Aorta (tissue), 5 donors: Measurements from ENCODE around the gene EPHA6. TPM values are rescaled to one million over a fixed set of nuclear protein-coding genes. Genes with fewer than 3 reads are reported as not detected.

Experiments
- ATAC-seq: fragments of 200-7000 bp; cut with Tn5 transposase; one replicate; pipeline ENCODE4 v1.9.1; 2022; ENCODE audit warnings: moderate library complexity; ENCODE audit not compliant: low FRiP score
- DNase-seq, 2 donors: peaks; one replicate each; pipeline ENCODE4 v3.0.0-alpha.2; 2020
- H3K27ac ChIP-seq, 2 donors: one replicate each; pipeline ENCODE4 v1.5.1; 2013; ENCODE audit warnings: low read length in 2 of 2, mild to moderate bottlenecking in 2 of 2, moderate library complexity in 2 of 2, control low read depth in 1 of 2, inconsistent platforms in 1 of 2, low read depth in 1 of 2
- H3K27me3 ChIP-seq, 2 donors: one replicate each; pipeline ENCODE4 v1.6.1; 2013; ENCODE audit warnings: control low read depth in 1 of 2, low read length in 1 of 2, mild to moderate bottlenecking in 1 of 2, moderate library complexity in 1 of 2; ENCODE audit not compliant: insufficient read depth in 2 of 2, control insufficient read depth in 1 of 2
- H3K36me3 ChIP-seq, 2 donors: one replicate each; pipeline ENCODE4 v1.6.1; 2013; ENCODE audit warnings: control low read depth in 1 of 2, low read length in 1 of 2, mild to moderate bottlenecking in 1 of 2; ENCODE audit not compliant: insufficient read depth in 2 of 2, control insufficient read depth in 1 of 2
- H3K4me1 ChIP-seq, 2 donors: one replicate each; pipeline ENCODE4 v1.6.1; 2013; ENCODE audit warnings: low read length in 2 of 2, control low read depth in 1 of 2, mild to moderate bottlenecking in 1 of 2, moderate library complexity in 1 of 2; ENCODE audit not compliant: insufficient read depth in 2 of 2, control insufficient read depth in 1 of 2
- H3K4me3 ChIP-seq, 2 donors: one replicate each; pipeline ENCODE4 v1.5.1; 2013; ENCODE audit warnings: low read length in 2 of 2, control low read depth in 1 of 2, mild to moderate bottlenecking in 1 of 2
- H3K9me3 ChIP-seq: one replicate; pipeline ENCODE4 v1.6.1; 2013; ENCODE audit warnings: mild to moderate bottlenecking, low read length; ENCODE audit not compliant: control insufficient read depth
- WGBS, 2 donors: extraction: QIAGEN DNeasy Blood & Tissue Kit; methylation state at CpG; one replicate each; pipeline ENCODE4 v1.1.7; 2013; 5-methylcytosine and 5-hydroxymethylcytosine counted together
- intact Hi-C, 2 donors: fragments of 100-400 bp; cut with DNase I; formaldehyde crosslinking; loops; one replicate each; pipeline versions ENCODE4 v1.14.2 to v1.15.0; 2022
- polyA plus RNA-seq, 2 donors: library from polyadenylated mRNA; stranded (reverse); fragments of 200-250 nt; gene quantifications; one replicate each; pipeline ENCODE4 v1.2.3, GENCODE V29; 2013
- total RNA-seq, 2 donors: library from RNA; stranded (reverse); fragmentation: NEBNext Ultra II Directional; extraction: Animal tissue kit (Norgen Biotek cat#: 25700); gene quantifications; one replicate each; pipeline ENCODE4 v1.2.1, GENCODE V29; 2021
- donor health status: healthy with polysubstance abuse.
- donor health status: Bipolar disorder and iron deficiency.
- donor health status: DM: no; HTN: no; CAD: no.
- donor health status: DM: no; HTN: no; CAD: no.
- donor health status: DM: yes; HTN: yes; CAD: no.

Gene EPHA6
- total and polyA plus RNA-seq, 4 donors = 0.33 to 2.8 (median 1.8) TPM; not detected in 1

DNA sequence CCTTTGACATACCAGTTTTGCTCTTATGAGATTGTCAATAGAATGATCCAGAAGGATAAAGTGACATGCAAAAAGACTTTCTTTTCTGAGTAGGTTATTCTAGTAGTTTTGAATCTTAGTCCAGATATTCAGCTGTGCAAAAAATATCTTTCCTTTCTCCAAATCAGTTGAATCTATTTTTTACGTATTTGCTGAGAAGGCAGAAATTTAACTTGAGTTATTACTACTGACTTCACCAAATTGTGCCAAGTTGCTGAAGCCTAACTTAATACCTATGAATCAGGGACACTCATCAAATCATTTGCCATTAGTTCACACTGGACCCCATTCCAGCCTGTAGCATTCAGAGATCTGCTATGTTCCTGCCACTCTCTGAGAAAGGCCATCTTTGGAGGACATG, 215.6 kb downstream of the EPHA6 start:
- no peak for ATAC-seq
- Histone ChIP-seq H3K27ac (no peak overlapping the region), H3K4me3 (no peak overlapping the region), H3K27me3 (no peaks in the 10 kb centered on the region), H3K4me1 (no peaks in the 10 kb centered on the region), H3K9me3 (no peaks in the 10 kb centered on the region), H3K36me3 (no peaks in the 10 kb centered on the region)
- intact Hi-C loops = no loop called here
- WGBS, 2 donors = 62% methylated on average over 1 of the region's 1 CpG
- DNase-seq = no peak

DNA sequence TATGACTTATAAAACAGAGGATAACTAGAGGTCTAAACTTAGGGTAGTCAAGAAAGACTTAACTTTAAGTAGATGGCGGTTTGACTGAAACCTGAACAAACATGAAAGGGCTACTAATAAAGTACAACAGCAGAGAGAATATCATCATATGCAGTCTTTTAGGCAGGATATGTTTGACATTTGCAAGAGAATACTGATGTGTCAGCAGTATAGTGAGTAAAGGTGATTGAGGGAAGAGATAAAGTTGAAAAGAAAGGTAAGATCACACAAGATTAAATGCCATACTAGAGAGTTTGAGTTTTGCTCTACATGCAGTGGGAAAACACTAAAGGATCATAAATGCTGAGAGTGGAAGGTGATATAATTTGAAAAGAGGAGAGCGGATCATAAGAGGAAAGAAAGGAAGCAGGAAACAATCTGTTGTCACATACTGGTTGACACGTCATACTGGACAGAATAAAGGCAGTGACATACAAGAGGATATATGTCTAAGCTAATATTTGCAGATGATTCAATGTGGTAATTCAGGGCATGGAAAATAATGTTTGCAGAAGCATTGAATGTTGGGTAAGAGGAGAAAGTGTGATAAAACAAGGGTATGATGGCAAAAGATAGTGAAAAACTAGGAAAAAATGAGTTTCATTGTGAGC, 223.0 kb downstream of the EPHA6 start:
- no peak for ATAC-seq
- 70 to 82% methylated on average over 3 of the region's 3 CpGs for WGBS, 2 donors
- Histone ChIP-seq H3K27me3 (no peaks in the 10 kb centered on the region), H3K27ac (no peak overlapping the region), H3K4me3 (no peak overlapping the region), H3K4me1 (no peaks in the 10 kb centered on the region), H3K36me3 (no peaks in the 10 kb centered on the region), H3K9me3 (no peaks in the 10 kb centered on the region)
- DNase-seq = no peak
- intact Hi-C loops = no loop called here

GRCh38 chr3:97043411-97043810, 229.0 kb downstream of the EPHA6 start:
- Histone ChIP-seq H3K27ac (no peak overlapping the region), H3K36me3 (no peaks in the 10 kb centered on the region), H3K4me3 (no peak overlapping the region), H3K27me3 (no peaks in the 10 kb centered on the region), H3K9me3 (no peaks in the 10 kb centered on the region), H3K4me1 (no peaks in the 10 kb centered on the region)
- intact Hi-C loops = no loop called here
- no peak for ATAC-seq
- no peak for DNase-seq
- WGBS, 2 donors = 80 to 83% methylated on average over 2 of the region's 2 CpGs

- H3K9me3 ChIP-seq = no peaks in the 10 kb centered on the region
- H3K27ac ChIP-seq = no peak overlapping the region
- intact Hi-C loops = no loop called here
- no peak overlapping the region for H3K4me3 ChIP-seq
- no peaks in the 10 kb centered on the region for H3K4me1 ChIP-seq
- no peaks in the 10 kb centered on the region for H3K27me3 ChIP-seq
- 84 to 85% methylated on average over 3 of the region's 3 CpGs for WGBS, 2 donors
- DNase-seq = no peak
- no peaks in the 10 kb centered on the region for H3K36me3 ChIP-seq
- no peak for ATAC-seq
Observed at GRCh38 chr3:97057365-97057764, 243.0 kb downstream of the EPHA6 start.

DNA sequence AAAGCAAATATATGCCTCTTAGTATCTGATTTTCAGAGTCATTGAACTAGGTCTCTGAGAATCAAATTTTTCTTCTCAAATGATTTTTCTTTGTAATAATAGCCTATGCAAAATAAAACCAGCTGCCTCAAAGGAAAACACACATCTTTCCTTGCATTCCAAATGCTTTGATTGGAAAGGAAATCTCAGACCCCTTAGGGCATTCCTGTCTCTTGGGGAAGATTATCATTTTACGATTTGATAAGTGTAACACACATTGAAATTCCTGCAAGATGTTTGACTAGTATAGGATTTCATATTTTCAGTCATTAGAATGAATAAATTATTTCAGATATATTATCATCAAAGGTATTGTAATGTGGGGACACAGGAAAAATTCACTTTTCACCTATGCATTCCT, 244.8 kb downstream of the EPHA6 start:
- H3K4me1 ChIP-seq = no peaks in the 10 kb centered on the region
- intact Hi-C loops = no loop called here
- no peak overlapping the region for H3K27ac ChIP-seq
- H3K27me3 ChIP-seq = no peaks in the 10 kb centered on the region
- H3K4me3 ChIP-seq = no peak overlapping the region
- ATAC-seq (no peak), DNase-seq (no peak)
- no peaks in the 10 kb centered on the region for H3K36me3 ChIP-seq
- no peaks in the 10 kb centered on the region for H3K9me3 ChIP-seq
- 49 to 51% methylated on average over 1 of the region's 1 CpG for WGBS, 2 donors

DNA sequence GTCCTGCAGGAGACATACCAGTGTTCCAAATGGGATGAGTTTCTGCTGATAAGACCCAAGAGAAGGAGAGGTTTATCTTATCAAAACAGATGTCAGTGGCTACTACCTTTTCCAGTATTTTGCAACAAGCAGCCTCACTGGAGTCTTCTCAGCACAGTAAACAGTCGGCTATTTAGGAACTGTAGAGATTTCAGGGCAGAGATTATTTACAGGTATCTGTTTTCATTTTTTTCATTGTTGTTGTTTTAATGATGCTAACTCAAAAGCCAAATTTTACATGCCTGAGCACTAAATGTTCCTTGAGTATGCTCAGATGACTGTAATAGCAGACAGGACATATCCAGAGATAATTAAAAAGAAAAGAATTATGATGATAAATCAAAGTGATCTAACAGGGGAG, 252.1 kb downstream of the EPHA6 start:
- 73 to 77% methylated on average over 1 of the region's 1 CpG for WGBS, 2 donors
- Histone ChIP-seq H3K4me3 (no peak overlapping the region), H3K4me1 (peaks cover 0 to 3% of the 10 kb centered on the region in 2 donors), H3K36me3 (no peaks in the 10 kb centered on the region), H3K9me3 (no peaks in the 10 kb centered on the region), H3K27ac (no peak overlapping the region), H3K27me3 (no peaks in the 10 kb centered on the region)
- ATAC-seq (no peak), DNase-seq (no peak)
- intact Hi-C loops = no loop called here

DNA sequence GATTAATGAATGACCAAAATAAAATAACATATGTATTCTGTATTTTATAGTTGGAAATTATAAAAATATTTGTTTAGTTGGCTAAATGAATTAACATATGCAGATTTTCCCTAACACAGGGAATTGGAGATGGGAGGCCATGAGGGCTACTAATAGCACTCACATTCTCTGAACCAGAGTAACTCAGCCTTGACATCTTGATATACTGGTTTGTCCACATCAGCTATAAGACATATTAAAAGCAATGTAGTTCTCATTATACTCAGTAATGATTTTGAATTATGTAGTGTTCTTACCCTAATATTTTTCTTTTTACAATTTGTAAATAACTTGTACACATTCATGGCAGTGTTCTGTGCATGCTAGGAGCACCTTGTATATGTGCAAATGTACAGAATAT, 255.9 kb downstream of the EPHA6 start:
- no peaks in the 10 kb centered on the region for H3K27me3 ChIP-seq
- intact Hi-C loops = no loop called here
- peaks cover 0 to 3% of the 10 kb centered on the region in 2 donors for H3K4me1 ChIP-seq
- ATAC-seq (no peak), DNase-seq (no peak)
- H3K36me3 ChIP-seq = no peaks in the 10 kb centered on the region
- H3K9me3 ChIP-seq = no peaks in the 10 kb centered on the region
- no peak overlapping the region for H3K27ac ChIP-seq
- H3K4me3 ChIP-seq = no peak overlapping the region

DNA sequence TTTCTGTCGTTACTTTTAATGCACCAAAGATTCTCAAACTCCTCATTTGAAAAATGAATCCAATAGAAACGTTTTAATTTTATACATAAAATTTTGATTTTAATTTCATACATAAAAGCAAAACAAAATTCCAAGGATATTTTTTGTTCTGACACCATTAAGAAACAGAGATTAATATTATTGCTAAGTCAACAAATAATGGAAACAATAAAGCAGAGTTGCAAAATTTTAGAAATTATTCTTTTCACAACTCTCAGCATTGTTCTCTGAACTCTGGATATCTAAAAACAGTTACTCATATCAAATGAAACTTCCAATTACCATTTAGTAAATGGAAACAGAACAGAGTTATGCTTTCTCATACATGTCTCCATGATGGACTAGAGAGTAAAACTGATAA, 260.2 kb downstream of the EPHA6 start:
- no peaks in the 10 kb centered on the region for H3K36me3 ChIP-seq
- H3K9me3 ChIP-seq = no peaks in the 10 kb centered on the region
- DNase-seq (no peak), ATAC-seq (no peak)
- no peaks in the 10 kb centered on the region for H3K4me1 ChIP-seq
- 72 to 75% methylated on average over 2 of the region's 2 CpGs for WGBS, 2 donors
- intact Hi-C loops = no loop called here
- no peaks in the 10 kb centered on the region for H3K27me3 ChIP-seq
- H3K27ac ChIP-seq = no peak overlapping the region
- no peak overlapping the region for H3K4me3 ChIP-seq

DNA sequence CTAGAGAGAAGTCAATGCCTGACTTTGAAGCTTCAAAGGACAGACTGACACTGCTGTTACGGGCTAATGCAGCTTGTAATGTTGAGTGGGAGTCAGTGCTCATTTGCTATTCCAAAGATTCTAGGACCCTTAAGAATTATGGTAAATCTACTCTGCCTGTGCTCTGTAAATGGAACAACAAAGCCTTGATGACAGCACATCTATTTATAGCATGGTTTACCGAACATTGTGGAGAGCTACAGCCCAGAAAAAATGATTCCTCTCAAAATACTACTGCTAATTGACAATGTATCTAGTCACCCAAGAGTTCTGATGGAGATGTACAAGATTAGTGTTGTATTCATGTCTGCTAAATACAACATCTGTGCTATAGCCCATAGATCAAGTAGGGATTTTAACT, 262.3 kb downstream of the EPHA6 start:
- Histone ChIP-seq H3K27ac (no peak overlapping the region), H3K27me3 (no peaks in the 10 kb centered on the region), H3K36me3 (no peaks in the 10 kb centered on the region), H3K9me3 (no peaks in the 10 kb centered on the region), H3K4me1 (no peaks in the 10 kb centered on the region), H3K4me3 (no peak overlapping the region)
- DNase-seq (no peak), ATAC-seq (no peak)
- intact Hi-C loops = no loop called here
- 21 to 41% methylated on average over 2 of the region's 2 CpGs for WGBS, 2 donors
